ENCODE data around the gene GRAMD4.
A peak's percentile ranks its signal among the peaks of the same experiment; 100 is the strongest.

GRAMD4 gene

GRCh38 chr22:46595545-46595944, 24.6 kb upstream of the GRAMD4 start:
- DNase-seq (ENCODE audit: extremely low read depth, low read depth) = no peak
- TF ChIP-seq CTCF (IDR thresholded peaks at IDR 0.05; ENCODE audit: low read depth, low read length) = no peak

GRCh38 chr22:46596032-46596441, 24.1 kb upstream of the GRAMD4 start:
- TF ChIP-seq CTCF (IDR thresholded peaks at IDR 0.05; ENCODE audit: low read depth, low read length) = no peak
- peak; percentile 67 for DNase-seq (ENCODE audit: extremely low read depth, low read depth)

- no peak for DNase-seq (ENCODE audit: extremely low read depth, low read depth)
- no peak for TF ChIP-seq CTCF (IDR thresholded peaks at IDR 0.05; ENCODE audit: low read depth, low read length)
Measured at GRCh38 chr22:46596819-46597218, 23.4 kb upstream of the GRAMD4 start.

DNA sequence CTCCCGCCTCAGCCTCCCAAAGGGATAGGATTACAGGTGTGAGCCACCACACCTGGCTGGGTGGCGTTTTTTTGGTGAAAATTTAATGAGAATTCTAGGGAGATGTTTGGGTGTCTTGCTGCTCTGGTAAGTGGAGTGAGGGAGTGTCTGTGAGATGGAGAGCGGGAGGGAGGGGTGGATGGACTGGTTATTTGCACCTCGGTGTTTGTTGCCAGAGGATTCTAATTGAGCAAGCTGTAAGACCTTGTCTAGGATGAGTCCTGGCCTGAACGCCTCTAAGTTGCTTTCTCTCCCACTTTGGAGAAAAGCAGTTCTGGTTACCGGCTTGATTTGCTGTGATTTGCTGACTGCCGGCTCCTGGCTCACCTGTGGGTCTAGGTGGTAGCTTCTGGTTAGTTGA, 22.0 kb upstream of the GRAMD4 start:
- DNase-seq (ENCODE audit: extremely low read depth, low read depth) = no peak
- TF ChIP-seq CTCF (IDR thresholded peaks at IDR 0.05; ENCODE audit: low read depth, low read length) = no peak

DNA sequence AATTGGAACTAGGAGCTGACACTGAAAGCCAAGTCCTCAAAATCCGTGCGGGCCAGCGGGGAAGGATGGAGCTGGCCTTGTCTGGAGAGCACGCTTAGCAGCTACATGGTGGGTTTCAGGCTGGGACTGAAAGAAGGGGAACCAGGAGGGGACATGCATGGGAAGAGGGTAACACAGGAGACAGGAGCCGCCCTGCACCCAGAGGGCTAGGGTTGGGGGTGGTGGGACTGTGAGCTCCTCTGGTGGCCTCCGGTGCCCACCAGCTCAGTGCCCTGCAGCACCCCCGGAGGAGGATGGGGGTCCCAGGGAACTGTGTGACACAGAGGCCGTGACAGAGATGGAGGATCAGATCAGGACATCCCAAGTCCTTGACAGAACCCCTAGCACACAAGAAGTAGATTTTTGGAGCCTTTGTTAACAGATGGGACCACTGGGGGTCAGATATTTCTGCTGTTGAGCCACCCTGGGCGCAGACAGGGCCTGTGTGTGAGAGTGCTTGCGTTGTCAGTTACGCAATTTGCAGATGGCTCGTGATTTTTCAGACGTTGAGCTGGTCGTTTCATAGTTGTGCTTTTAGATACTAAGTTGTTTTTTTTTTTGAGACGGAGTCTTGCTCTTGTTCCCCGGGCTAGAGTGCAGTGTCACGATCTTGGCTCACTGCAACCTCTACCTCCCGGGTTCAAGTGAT, 21.3 kb upstream of the GRAMD4 start:
- TF ChIP-seq CTCF (IDR thresholded peaks at IDR 0.05; ENCODE audit: low read depth, low read length) = no peak
- DNase-seq (ENCODE audit: extremely low read depth, low read depth) = no peak

GRCh38 chr22:46600273-46600796, 19.9 kb upstream of the GRAMD4 start:
- no peak for DNase-seq (ENCODE audit: extremely low read depth, low read depth)
- TF ChIP-seq CTCF (IDR thresholded peaks at IDR 0.05; ENCODE audit: low read depth, low read length) = no peak

DNA sequence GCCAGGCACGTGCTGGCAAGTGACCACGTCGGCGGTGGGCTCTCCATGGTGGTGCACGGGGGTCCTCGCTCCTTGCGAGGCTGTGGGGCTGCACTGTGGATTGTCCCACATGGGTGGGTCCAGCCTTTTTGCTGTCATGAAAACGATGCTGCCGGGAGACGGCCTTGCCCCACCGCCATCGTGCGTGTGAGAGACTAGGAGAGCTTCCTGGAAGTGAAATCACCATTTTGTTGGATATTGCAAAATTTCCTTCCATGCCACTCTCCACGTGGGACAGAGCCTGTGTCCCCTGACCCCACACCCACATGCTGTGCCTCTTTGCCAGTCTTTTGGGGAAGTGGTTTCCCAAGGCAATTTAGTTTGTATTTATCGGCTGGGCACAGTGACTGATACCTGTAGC, 18.2 kb upstream of the GRAMD4 start:
- TF ChIP-seq CTCF (IDR thresholded peaks at IDR 0.05; ENCODE audit: low read depth, low read length) = no peak
- no peak for DNase-seq (ENCODE audit: extremely low read depth, low read depth)
